Mucosa of descending colon (tissue), 3 donors: ENCODE measurements around the gene TRIB2. TPM values are rescaled to one million over a fixed set of nuclear protein-coding genes. Genes with fewer than 3 reads are reported as not detected.
A peak's percentile ranks its signal among the peaks of the same experiment; 100 is the strongest.

Experiments used
- ATAC-seq: fragments of 200-7000 bp; cut with Tn5 transposase; one replicate; pipeline ENCODE4 v1.9.1; 2020; ENCODE audit warnings: mild to moderate bottlenecking, moderate library complexity
- DNase-seq, 3 donors: peaks; one replicate each; pipeline ENCODE4 v3.0.0-alpha.2; 2020
- H3K36me3 ChIP-seq: fragments of 200-600 bp; one replicate; pipeline ENCODE4 v1.8.0; 2021; ENCODE audit warnings: low read depth, mild to moderate bottlenecking
- H3K4me1 ChIP-seq: fragments of 200-600 bp; one replicate; pipeline ENCODE4 v1.8.0; 2021; ENCODE audit warnings: low read depth, mild to moderate bottlenecking
- H3K4me3 ChIP-seq: fragments of 200-600 bp; one replicate; pipeline ENCODE4 v1.8.0; 2021; ENCODE audit warnings: mild to moderate bottlenecking
- H3K9me3 ChIP-seq: fragments of 200-600 bp; one replicate; pipeline ENCODE4 v1.8.0; 2021; ENCODE audit warnings: mild to moderate bottlenecking
- intact Hi-C, 2 donors: fragments of 100-400 bp; cut with DNase I in 1 of 2; cut with micrococcal nuclease in 1 of 2; formaldehyde crosslinking; loops; one replicate each; pipeline versions ENCODE4 v1.11.0 to v1.11.1; 2022; cut with DNase I, micrococcal nuclease
- total RNA-seq, 3 donors: library from RNA; stranded (reverse); fragmentation: NEBNext Ultra II Directional in 2 of 3; extraction: Animal tissue kit (Norgen Biotek cat#: 25700) in 2 of 3; gene quantifications; one replicate each; pipeline versions ENCODE4 v1.2.1 to v1.2.4, GENCODE V29; 2021 to 2023
- TF ChIP-seq, protein P1 (sequence below): fragments of 200-600 bp; IDR thresholded peaks from one replicate; pipeline ENCODE4 v1.8.0; 2022; ENCODE audit warnings: antibody characterized with exemption, mild to moderate bottlenecking
- donor health status: DM: no; HTN: no; CAD: no; lungs with moderate emphysema.
- donor health status: DM: no; HTN: no; CAD: no.
- donor health status: DM: no; HTN: yes; CAD: no.

Gene TRIB2
- total RNA-seq, 3 donors from 2014 or later, result 4.9 to 28.3 (median 6.8) TPM

DNA sequence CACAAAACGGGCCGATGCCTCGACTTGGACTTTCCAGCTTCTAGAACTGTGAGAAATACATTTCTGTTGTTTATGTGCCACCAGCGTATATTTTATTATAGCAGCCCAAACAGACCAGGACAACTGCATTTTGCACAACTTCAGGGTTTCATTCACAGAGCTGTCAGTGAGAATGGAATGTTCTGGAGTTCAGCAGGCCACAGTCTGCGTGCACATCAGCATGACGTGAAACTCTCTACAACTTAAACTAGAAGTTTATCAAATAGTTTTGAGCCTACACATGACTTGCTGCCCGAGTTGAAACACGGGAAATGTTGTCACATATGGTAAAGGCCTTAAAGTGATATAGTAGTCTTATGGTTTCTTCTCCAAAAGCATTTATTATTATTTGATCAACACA, 3.9 kb upstream of the TRIB2 start:
- TF ChIP-seq, protein P1, sequence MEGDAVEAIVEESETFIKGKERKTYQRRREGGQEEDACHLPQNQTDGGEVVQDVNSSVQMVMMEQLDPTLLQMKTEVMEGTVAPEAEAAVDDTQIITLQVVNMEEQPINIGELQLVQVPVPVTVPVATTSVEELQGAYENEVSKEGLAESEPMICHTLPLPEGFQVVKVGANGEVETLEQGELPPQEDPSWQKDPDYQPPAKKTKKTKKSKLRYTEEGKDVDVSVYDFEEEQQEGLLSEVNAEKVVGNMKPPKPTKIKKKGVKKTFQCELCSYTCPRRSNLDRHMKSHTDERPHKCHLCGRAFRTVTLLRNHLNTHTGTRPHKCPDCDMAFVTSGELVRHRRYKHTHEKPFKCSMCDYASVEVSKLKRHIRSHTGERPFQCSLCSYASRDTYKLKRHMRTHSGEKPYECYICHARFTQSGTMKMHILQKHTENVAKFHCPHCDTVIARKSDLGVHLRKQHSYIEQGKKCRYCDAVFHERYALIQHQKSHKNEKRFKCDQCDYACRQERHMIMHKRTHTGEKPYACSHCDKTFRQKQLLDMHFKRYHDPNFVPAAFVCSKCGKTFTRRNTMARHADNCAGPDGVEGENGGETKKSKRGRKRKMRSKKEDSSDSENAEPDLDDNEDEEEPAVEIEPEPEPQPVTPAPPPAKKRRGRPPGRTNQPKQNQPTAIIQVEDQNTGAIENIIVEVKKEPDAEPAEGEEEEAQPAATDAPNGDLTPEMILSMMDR, result no peak
- intact Hi-C loops, result loop anchor here in 1 of 2 donors (10.0 kb wide), 1 partner anchor 848 kb away; no protein-coding TSS in a partner anchor
- no peaks in the 10 kb centered on the region for H3K9me3 ChIP-seq
- no peaks in the 10 kb centered on the region for H3K36me3 ChIP-seq
- no peak overlapping the region for H3K4me3 ChIP-seq
- DNase-seq, result no peak
- H3K4me1 ChIP-seq, result no peaks in the 10 kb centered on the region
- no peak for ATAC-seq

DNA sequence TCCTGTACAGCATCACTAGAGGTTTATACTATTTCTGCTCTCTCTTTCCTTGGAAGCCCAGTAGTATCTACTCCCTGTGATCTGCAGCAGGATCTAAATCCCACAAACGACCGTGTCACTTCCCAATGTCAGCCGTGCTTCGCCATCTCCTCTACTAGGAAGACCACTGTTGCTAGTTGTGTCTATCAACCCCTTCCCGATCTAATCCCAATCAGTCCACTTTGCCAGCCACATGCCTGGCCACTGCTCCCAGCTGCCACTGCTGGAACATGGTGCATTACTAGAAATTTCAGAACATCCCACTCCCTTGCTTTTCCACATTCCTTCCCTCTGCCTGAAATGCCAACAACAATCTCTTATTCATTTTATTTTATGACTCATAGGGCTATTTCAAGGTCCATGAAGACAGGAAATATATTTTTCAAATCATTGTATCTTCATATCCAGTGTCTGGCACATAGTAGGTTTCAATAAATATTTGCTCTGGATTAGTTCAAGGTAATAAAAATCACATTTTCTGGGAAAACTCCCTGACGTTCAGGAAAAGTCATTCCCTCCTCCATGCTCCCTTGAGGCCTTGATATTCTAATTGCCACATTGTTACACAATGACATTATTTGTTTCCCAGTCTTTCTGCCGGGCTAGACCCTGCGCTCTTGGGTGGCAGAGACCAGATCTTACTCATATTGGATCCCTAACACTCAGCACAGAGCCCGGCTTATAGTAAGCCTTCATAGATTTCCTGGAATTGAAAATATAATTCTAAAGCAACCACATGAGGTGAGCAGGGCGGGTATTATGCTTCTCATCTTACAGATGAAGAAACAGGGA, 2.1 kb upstream of the TRIB2 start:
- no peak for ATAC-seq

DNA sequence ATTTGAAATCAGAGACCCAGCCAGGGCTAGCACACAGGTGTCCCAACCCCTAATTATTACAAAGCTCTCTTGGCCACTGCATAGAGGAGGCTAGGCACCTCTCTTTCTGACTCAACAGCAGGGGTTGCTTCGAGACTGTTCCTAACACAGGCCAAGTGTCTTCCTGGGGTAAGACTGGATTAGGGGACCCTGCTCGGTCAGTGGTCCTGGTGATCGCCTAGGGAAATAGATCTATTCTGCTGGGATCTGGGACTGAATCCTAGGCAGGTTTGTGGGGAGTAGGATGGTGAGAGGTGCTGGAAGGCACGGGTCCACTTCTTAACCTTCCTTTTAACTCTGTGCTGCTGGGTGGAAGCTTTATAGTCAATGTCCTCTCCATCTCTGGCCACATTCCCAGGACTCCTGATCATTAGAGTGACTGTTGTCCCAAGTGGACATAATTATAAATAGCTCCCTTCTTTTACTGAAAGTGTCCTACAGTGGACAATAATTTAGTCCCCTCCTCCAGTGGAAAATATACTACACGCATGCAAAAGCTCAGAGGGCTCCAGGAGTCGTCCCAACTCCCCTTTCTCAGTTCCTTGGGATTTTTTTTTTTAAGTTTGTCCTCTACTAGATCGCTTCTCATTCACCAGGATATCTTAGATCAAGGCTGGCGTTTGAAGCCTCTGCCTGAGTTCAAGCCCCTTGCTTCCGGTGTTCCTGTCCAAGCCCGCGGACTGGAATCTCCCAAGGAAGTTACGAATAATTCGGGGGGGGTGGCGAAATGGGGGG, 1.3 kb upstream of the TRIB2 start:
- ATAC-seq, result no peak
- intact Hi-C loops, result loop anchor here in 1 of 2 donors (10.0 kb wide), 1 partner anchor 851 kb away; no protein-coding TSS in a partner anchor
- H3K4me1 ChIP-seq, result peaks cover 2% of the 10 kb centered on the region

More for the DNA sequence above, 2.1 kb upstream of the TRIB2 start:
- Histone ChIP-seq H3K4me3 (no peak overlapping the region), H3K36me3 (no peaks in the 10 kb centered on the region), H3K4me1 (peaks cover 2% of the 10 kb centered on the region), H3K9me3 (no peaks in the 10 kb centered on the region)
- no peak for DNase-seq
- TF ChIP-seq, protein P1, result no peak
- intact Hi-C loops, result loop anchor here in 1 of 2 donors (10.0 kb wide), 1 partner anchor 850 kb away; no protein-coding TSS in a partner anchor

DNA sequence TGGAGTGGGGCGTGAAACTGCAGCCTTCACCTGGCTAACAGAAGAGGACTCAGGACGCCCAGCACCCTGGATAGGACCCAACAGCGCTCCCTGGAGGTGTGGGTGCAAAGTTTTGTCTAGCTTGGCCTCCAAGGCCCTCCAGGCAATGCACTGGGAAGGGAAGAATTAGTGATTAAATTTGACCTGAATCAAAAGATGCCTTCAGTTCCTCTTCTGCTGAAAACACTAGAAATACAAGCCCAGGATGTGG, 779 bp upstream of the TRIB2 start:
- DNase-seq (peak; percentile 76 to 82 (median 81)), ATAC-seq (peak; percentile 63)
- Histone ChIP-seq H3K4me1 (peaks cover 2% of the 10 kb centered on the region), H3K4me3 (peak overlapping the region; percentile 26), H3K9me3 (no peaks in the 10 kb centered on the region), H3K36me3 (no peaks in the 10 kb centered on the region)
- intact Hi-C loops, result loop anchor here in 1 of 2 donors (10.0 kb wide), 1 partner anchor 851 kb away; no protein-coding TSS in a partner anchor
- TF ChIP-seq, protein P1, result peak; percentile 41

More for the DNA sequence above, 1.3 kb upstream of the TRIB2 start:
- no peak for DNase-seq
- TF ChIP-seq, protein P1, result no peak
- no peak overlapping the region for H3K4me3 ChIP-seq
- H3K36me3 ChIP-seq, result no peaks in the 10 kb centered on the region
- no peaks in the 10 kb centered on the region for H3K9me3 ChIP-seq

DNA sequence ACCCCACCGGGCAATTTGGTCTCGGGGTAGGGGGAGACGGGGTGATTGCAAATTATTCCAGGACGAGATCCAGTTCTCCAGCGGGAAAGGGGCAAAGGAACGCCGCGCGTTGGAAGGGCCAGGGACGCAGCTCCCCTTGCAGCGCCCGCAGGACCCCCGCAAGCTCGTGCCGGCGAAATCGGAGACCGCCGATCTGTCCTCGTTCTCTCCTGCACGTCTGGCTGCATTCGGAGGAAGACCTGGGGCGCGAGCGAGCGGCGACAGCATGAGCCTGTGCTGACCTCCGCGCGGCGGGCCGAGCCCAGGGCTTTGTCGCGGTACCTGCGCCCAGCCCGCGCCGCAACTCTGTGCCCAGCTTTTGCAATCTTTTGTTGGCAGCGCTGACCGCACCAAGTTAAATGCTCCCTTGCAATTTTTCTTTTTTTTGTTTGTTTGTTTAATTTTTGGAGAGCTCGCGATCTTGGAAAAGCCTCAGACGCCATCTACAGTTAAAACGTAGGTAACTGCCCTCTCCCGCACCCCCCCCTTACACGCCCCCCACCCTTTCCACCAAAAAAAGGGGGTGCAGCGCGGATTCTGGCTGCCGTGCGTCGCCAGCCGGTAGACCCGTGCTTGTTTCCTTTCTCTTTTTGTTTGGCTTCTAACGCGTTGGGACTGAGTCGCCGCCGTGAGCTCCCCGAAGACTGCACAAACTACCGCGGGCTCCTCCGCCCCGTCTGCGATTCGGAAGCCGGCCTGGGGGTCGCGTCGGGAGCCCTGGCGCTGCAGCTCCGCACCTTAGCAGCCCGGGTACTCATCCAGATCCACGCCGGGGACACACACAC, 667 bp downstream of the TRIB2 start:
- intact Hi-C loops, result loop anchor here in 1 of 2 donors (10.0 kb wide), 1 partner anchor 853 kb away; no protein-coding TSS in a partner anchor
- Histone ChIP-seq H3K4me1 (peaks cover 2% of the 10 kb centered on the region), H3K9me3 (no peaks in the 10 kb centered on the region), H3K4me3 (peak overlapping the region; percentile 26), H3K36me3 (no peaks in the 10 kb centered on the region)
- TF ChIP-seq, protein P1, result no peak
- ATAC-seq, result peak; percentile 32
- peak; percentile 49 to 78 (median 64) for DNase-seq
